Uterus (tissue), 2 donors: ENCODE results near the gene CLDN6.

Experiments used
- CTCF ChIP-seq, 4 experiments: fragments of 200-600 bp in 2 of 4; fragments of 450-650 bp in 2 of 4; sonication (generic) in 2 of 4; IDR thresholded peaks; one replicate each; pipeline ENCODE4 v1.5.1; 2016 to 2019; ENCODE audit warnings: antibody characterized with exemption in 4 of 4, mild to moderate bottlenecking in 2 of 4, moderate library complexity in 1 of 4
- POLR2A ChIP-seq, 2 donors: fragments of 450-650 bp; IDR thresholded peaks; one replicate each; pipeline ENCODE4 v1.6.1; 2016; ENCODE audit warnings: antibody characterized with exemption in 2 of 2, mild to moderate bottlenecking in 1 of 2, moderate library complexity in 1 of 2

GRCh38 chr16:3023415-3023668, 5.4 kb upstream of the CLDN6 start:
- TF ChIP-seq CTCF (IDR thresholded peaks at IDR 0.05) (no peak), POLR2A (IDR thresholded peaks at IDR 0.05) (no peak)
